ENCODE measurements around the gene C3orf70. TPM values are rescaled to one million over a fixed set of nuclear protein-coding genes. Genes with fewer than 3 reads are reported as not detected.
A peak's percentile ranks its signal among the peaks of the same experiment; 100 is the strongest.

The C3orf70 gene
- total and polyA plus RNA-seq, 9 donors, result 3.5 to 17.7 (median 7.6) TPM

DNA sequence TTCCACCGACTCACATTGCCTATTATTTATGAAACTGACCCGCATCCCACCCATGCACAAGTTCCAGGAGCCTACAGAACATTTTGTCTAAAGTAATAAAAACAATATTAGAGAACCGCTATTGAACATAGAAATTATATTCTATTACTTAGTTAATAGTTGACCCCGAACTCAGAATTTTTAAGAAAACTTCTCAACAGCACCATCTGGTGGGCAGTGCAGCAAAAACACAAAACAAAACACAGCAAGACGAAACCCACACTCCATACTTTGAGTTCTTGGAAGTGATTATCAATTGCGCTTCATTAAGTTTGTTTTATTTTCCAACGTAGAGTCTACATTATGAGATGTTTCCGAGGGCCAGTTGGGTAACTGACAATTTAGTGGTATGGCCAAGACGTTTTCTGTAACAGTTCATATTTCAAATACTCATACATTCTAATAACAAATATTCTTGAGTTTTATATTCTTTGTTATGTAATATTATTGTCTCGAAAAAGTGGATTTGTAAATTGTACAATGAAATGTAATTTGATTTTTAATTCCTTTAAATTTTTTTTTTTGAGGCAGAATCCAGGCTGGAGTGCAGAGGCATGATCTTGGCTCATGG is 24.0 kb upstream of the C3orf70 start:
- 10 to 16% (median 12%) methylated on average over 10 of the region's 10 CpGs for WGBS, 3 donors
- no peaks in the 10 kb centered on the region for H3K27me3 ChIP-seq
- TF ChIP-seq POLR2A (IDR thresholded peaks at IDR 0.05), result no peak
- no peak for TF ChIP-seq EP300 (IDR thresholded peaks at IDR 0.05)
- TF ChIP-seq, protein P1, sequence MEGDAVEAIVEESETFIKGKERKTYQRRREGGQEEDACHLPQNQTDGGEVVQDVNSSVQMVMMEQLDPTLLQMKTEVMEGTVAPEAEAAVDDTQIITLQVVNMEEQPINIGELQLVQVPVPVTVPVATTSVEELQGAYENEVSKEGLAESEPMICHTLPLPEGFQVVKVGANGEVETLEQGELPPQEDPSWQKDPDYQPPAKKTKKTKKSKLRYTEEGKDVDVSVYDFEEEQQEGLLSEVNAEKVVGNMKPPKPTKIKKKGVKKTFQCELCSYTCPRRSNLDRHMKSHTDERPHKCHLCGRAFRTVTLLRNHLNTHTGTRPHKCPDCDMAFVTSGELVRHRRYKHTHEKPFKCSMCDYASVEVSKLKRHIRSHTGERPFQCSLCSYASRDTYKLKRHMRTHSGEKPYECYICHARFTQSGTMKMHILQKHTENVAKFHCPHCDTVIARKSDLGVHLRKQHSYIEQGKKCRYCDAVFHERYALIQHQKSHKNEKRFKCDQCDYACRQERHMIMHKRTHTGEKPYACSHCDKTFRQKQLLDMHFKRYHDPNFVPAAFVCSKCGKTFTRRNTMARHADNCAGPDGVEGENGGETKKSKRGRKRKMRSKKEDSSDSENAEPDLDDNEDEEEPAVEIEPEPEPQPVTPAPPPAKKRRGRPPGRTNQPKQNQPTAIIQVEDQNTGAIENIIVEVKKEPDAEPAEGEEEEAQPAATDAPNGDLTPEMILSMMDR (IDR thresholded peaks at IDR 0.05), result peak; percentile 36 to 69 (median 67)
- DNase-seq, result peak in 4 of 5 donors; percentile 31 to 59 (median 43)
- no peak overlapping the region for H3K4me3 ChIP-seq
- H3K9me3 ChIP-seq, result no peaks in the 10 kb centered on the region
- intact Hi-C loops (cut with DNase I), result loop anchor here (5.0 to 10.0 kb wide), 4 partner anchors 102 to 422 kb away; no protein-coding TSS in a partner anchor
- H3K27ac ChIP-seq, result no peak overlapping the region
- no peaks in the 10 kb centered on the region for H3K36me3 ChIP-seq
- H3K4me1 ChIP-seq (ENCODE audit: insufficient read depth), result no peaks in the 10 kb centered on the region

DNA sequence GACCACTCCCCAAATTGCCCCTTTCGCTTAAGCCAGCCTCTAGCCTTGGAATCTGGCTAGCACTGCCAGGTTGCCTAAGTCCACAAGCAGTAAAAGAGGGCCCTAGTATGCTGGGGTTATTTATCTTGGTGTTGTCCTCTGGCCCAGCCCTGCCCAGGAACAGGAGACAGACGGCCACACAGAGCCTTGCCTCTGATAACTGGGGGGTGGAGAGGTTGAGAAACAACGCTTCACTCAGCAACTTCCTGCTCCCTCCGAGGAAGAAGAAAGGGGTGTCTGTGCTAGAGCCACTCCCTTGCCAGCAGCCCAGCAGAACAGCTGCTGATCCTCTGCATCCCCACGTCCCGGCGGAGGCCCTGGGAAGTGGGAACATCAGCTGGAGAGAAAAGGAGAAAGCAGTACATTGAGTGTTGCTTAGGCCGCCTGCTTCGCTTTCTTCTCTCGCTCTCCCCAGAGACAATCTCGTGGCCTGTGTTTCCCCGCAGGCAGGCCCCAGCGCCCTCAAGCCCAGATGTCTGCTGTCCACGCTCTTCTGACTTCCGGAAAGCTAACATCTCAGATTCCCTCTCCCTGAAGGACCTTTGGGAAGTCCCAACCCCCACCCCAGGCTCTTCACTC is 22.6 kb upstream of the C3orf70 start:
- Histone ChIP-seq H3K36me3 (no peaks in the 10 kb centered on the region), H3K27ac (peak overlapping the region in 1 of 2 donors; percentile 31), H3K27me3 (no peaks in the 10 kb centered on the region), H3K4me3 (no peak overlapping the region), H3K9me3 (no peaks in the 10 kb centered on the region), H3K4me1 (ENCODE audit: insufficient read depth) (no peaks in the 10 kb centered on the region)
- DNase-seq, result peak in 4 of 5 donors; percentile 20 to 51 (median 24)
- WGBS, 3 donors, result 37 to 45% (median 43%) methylated on average over 15 of the region's 15 CpGs
- intact Hi-C loops (cut with DNase I), result loop anchor here (5.0 to 10.0 kb wide), 4 partner anchors 101 to 421 kb away; no protein-coding TSS in a partner anchor
- TF ChIP-seq POLR2A (IDR thresholded peaks at IDR 0.05), result no peak
- TF ChIP-seq, protein P1 (IDR thresholded peaks at IDR 0.05), result no peak
- no peak for TF ChIP-seq EP300 (IDR thresholded peaks at IDR 0.05)

DNA sequence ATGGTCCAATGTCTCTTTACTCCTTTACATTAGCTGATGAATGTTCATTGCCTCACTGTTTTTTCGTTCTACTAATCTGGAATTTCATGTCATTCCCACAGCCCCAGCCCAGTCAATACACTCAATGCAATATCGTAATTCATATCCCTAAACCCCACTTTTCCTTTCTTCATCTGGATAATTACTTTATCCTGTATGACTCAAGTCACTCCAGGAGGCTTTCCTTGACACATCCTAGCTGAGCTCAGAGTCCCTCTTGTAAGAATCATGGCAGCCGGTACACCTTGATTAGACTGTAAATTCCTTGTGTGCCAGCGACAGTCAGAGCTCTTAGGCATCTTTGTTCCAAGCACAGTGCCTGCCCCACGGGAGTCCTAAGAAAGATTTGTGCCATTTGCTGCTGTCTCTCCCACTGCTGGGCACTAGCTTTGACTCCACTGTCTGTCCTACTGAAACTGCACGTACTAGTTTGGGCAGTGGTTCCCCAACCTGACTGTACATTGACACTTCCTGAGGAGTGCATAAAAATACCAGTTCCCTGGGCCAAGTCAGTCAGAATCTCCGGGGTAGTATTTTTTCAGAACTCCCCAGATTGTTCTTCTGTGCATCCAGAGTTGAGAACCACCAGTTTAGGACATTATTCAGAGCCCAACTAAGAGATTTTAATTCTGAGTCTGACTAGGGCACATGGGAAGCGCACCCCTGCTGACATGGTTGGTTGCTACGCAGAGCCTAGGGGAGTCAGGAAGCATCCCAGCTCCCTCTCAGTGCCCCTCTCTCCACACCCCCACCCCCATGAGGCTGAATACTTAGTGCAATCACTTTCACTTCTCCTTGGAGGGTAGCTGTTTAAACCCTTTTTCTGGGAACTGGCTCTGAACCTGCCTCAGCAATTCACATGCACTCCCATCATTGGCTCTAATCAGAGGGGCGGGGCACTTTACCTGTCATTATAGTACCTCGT is 19.5 kb upstream of the C3orf70 start:
- Histone ChIP-seq H3K36me3 (no peaks in the 10 kb centered on the region), H3K27me3 (no peaks in the 10 kb centered on the region), H3K27ac (no peak overlapping the region), H3K4me1 (ENCODE audit: insufficient read depth) (no peaks in the 10 kb centered on the region), H3K9me3 (no peaks in the 10 kb centered on the region), H3K4me3 (no peak overlapping the region)
- DNase-seq, result no peak
- no peak for TF ChIP-seq POLR2A (IDR thresholded peaks at IDR 0.05)
- TF ChIP-seq, protein P1 (IDR thresholded peaks at IDR 0.05), result no peak
- no peak for TF ChIP-seq EP300 (IDR thresholded peaks at IDR 0.05)
- 81 to 89% (median 87%) methylated on average over 11 of the region's 11 CpGs for WGBS, 3 donors
- intact Hi-C loops (cut with DNase I), result loop anchor here (10.0 kb wide), 3 partner anchors 98 to 418 kb away; no protein-coding TSS in a partner anchor
